Neural cell (in vitro differentiated cells): ENCODE results near the gene CXCR1. TPM values are rescaled to one million over a fixed set of nuclear protein-coding genes. Genes with fewer than 3 reads are reported as not detected.

Experiments used
- polyA plus RNA-seq: library from polyadenylated mRNA; depleted of rRNA; stranded (reverse); fragments of >200 nt; gene quantifications from 2 replicates; pipeline ENCODE4 v1.2.3, GENCODE V29; 2014

The CXCR1 gene
- polyA plus RNA-seq, 1 donor from 2014 or later, result not detected

Other genes starting within 250 kb of the CXCR1 start
- gene TNS1, start 164.0 kb downstream of the CXCR1 start, polyA plus RNA-seq, result 1.5 and 2.1 TPM in 2 replicates
- gene RUFY4, start 97.7 kb downstream of the CXCR1 start, polyA plus RNA-seq, result not detected in 2 replicates
- gene CXCR2, start 40.9 kb downstream of the CXCR1 start, polyA plus RNA-seq, result not detected in 2 replicates
- 144 and 167 TPM in 2 replicates for gene ARPC2, start 50.2 kb upstream of the CXCR1 start, polyA plus RNA-seq
- gene GPBAR1, start 94.1 kb upstream of the CXCR1 start, polyA plus RNA-seq, result not detected in 2 replicates
- 249 and 337 TPM in 2 replicates for gene AAMP, start 103.2 kb upstream of the CXCR1 start, polyA plus RNA-seq
- gene PNKD, start 103.6 kb upstream of the CXCR1 start, polyA plus RNA-seq, result 52.1 and 59.7 TPM in 2 replicates
- not detected in 2 replicates for gene TMBIM1, start 125.5 kb upstream of the CXCR1 start, polyA plus RNA-seq
- gene CATIP, start 189.9 kb upstream of the CXCR1 start, polyA plus RNA-seq, result not detected in 2 replicates
- gene SLC11A1, start 215.3 kb upstream of the CXCR1 start, polyA plus RNA-seq, result 0.04 TPM in 1 of 2 replicates, not detected in the other
- 0.97 and 1.3 TPM in 2 replicates for gene CTDSP1, start 232.9 kb upstream of the CXCR1 start, polyA plus RNA-seq